Uterus (tissue), 2 donors: ENCODE results near the gene PRX.

Experiments
- CTCF ChIP-seq, 4 experiments: fragments of 200-600 bp in 2 of 4; fragments of 450-650 bp in 2 of 4; sonication (generic) in 2 of 4; IDR thresholded peaks; one replicate each; pipeline ENCODE4 v1.5.1; 2016 to 2019; ENCODE audit warnings: antibody characterized with exemption in 4 of 4, mild to moderate bottlenecking in 2 of 4, moderate library complexity in 1 of 4
- POLR2A ChIP-seq, 2 donors: fragments of 450-650 bp; IDR thresholded peaks; one replicate each; pipeline ENCODE4 v1.6.1; 2016; ENCODE audit warnings: antibody characterized with exemption in 2 of 2, mild to moderate bottlenecking in 1 of 2, moderate library complexity in 1 of 2

DNA sequence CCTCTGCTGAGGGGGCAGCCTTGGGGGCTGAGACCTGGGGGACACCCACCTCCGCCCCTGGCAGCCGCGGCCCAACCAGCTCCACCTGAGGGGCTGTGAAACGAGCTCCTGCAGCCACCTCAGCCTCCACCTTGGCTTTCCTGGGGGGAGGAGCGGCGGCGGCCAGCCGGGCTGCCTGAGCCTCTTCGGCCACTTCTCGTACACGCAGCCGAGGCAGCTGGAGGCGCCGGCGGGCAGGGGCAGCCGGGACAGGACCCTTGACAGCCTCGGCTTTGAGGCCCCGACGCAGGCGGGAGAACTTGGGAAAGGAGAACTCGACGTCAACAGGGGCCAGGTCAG, 15.6 kb downstream of the PRX start:
- TF ChIP-seq POLR2A (IDR thresholded peaks at IDR 0.05): no peak
- no peak for TF ChIP-seq CTCF (IDR thresholded peaks at IDR 0.05)
